Activated naive CD4-positive, alpha-beta T cell treated with anti-CD3 and anti-CD28 coated beads, Interleukin-2, amount 10 ng/mL, durations not matched to agents 7 days and 5 days (primary cell): ENCODE measurements around the gene KLHL25.

Source experiments
- CTCF ChIA-PET: fragments of 350-600 bp; sonication (Branson Sonifier 250); formaldehyde crosslinking; loops from one replicate; lab custom pipeline; 2021; ENCODE audit warnings: antibody characterized with exemption; lab: Charles Lee
- DNase-seq: peaks from one replicate; pipeline ENCODE4 v3.0.0-alpha.2; 2020
- H3K27ac Mint-ChIP-seq: one replicate; pipeline ENCODE4 v1.8.0; 2021; ENCODE audit warnings: mild to moderate bottlenecking, moderate library complexity, mixed read lengths
- H3K27me3 Mint-ChIP-seq: one replicate; pipeline ENCODE4 v1.8.0; 2021; ENCODE audit warnings: mild to moderate bottlenecking, mixed read lengths
- H3K36me3 Mint-ChIP-seq: one replicate; pipeline ENCODE4 v1.8.0; 2021; ENCODE audit warnings: mixed read lengths
- H3K4me1 Mint-ChIP-seq: one replicate; pipeline ENCODE4 v1.8.0; 2021; ENCODE audit warnings: mixed read lengths
- H3K4me3 Mint-ChIP-seq: one replicate; pipeline ENCODE4 v1.8.0; 2021; ENCODE audit warnings: mild to moderate bottlenecking, moderate library complexity, mixed read lengths
- H3K9me3 Mint-ChIP-seq: one replicate; pipeline ENCODE4 v1.8.0; 2021; ENCODE audit warnings: mixed read lengths

KLHL25 gene

DNA sequence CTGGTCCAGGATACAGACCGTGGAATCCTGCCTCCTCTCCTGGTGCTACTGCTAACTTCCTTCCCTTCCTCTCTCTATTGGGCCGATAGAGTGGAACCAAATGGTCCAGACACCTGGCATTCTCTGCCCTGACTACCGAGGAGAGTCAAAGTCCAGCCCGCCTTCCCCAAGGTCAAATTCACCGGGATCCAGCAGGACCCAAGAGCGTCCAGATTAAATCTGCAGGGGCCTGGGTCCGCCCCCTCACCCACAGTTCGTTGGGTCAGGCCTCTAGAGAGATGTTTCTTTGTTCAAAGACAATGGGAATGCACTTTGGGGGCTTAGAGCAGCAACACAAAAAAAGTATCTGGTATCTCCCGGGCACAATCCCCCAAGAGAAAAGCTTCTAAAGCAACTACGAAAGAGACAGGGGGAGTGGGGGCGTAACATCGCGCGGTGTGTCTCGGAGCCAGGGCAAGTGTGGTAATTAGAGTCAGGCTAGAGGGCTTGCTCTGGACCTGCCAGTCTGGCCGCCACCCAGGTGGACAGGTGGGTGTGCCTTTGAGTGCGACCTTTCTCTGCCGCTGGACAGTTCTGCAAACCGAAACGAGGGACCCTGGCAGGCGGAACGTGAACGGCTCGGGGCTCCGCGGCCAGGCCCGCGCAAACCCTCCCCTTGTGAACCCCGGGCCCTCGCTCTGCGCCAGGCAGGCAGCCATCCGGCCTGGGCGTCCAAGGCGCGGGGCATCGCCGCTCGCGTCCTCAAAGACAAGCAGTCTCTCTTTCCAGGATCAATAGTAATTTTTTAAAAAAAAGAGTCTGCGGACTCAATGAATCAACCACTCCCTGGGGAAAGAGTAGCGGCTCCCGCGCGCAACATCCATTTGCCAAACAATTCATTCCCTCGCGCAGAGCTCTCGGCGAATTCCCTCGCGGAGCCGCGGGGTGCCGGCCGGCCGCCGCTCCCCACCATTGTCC, 806 bp downstream of the KLHL25 start:
- peak overlapping the region; percentile 77 for H3K27ac Mint-ChIP-seq
- H3K27me3 Mint-ChIP-seq = peaks cover 20% of the 10 kb centered on the region
- H3K36me3 Mint-ChIP-seq = peaks cover 3% of the 10 kb centered on the region
- CTCF ChIA-PET = interaction anchor here (1.0 to 1.1 kb wide), 3 partner anchors 12 to 64 kb away, joined by 3 read pairs; no protein-coding TSS in a partner anchor
- H3K9me3 Mint-ChIP-seq = peaks cover 1% of the 10 kb centered on the region
- peak; percentile 66 for DNase-seq
- peak overlapping the region; percentile 82 for H3K4me3 Mint-ChIP-seq
- peaks cover 37% of the 10 kb centered on the region for H3K4me1 Mint-ChIP-seq

- Mint-ChIP-seq H3K27ac (peak overlapping the region; percentile 77), H3K9me3 (peaks cover 1% of the 10 kb centered on the region), H3K4me1 (peaks cover 46% of the 10 kb centered on the region), H3K36me3 (peaks cover 3% of the 10 kb centered on the region), H3K4me3 (peak overlapping the region; percentile 82), H3K27me3 (peaks cover 11% of the 10 kb centered on the region)
- peak; percentile 29 for DNase-seq
- CTCF ChIA-PET = interaction anchor here (1.0 to 1.1 kb wide), 3 partner anchors 11 to 63 kb away, joined by 3 read pairs; no protein-coding TSS in a partner anchor
Measured at GRCh38 chr15:85792912-85793590, 1.7 kb downstream of the KLHL25 start.

DNA sequence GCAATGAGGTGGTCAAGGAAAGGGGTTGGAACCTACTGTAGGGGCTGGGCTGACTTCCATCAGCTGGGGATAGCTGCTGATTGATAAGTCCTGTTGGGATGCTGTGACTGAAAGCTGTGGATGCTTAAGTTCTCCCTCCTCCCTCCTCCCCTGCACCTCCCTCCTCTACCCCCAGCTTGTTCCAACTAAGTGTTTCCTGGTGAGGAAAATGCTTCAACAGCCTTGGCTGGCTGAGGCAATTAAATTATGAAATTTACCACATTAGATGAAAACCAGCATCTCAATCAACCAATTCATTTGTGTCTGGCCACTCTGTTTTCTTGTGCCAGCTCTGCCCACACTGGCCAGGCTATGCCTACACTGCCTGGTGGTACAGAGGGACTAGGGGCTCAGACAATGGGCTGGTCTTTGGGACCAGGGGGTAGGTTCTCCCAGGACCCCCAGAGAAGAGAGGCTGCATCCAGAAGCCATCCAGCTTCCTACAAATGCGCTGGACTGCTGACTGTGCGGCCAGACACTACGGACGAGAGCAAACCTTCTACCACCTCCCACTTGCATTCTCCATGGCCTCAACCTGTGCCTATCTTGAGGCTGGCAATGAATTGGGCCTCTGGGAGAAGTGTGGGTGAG, 2.5 kb downstream of the KLHL25 start:
- Mint-ChIP-seq H3K4me3 (no peak overlapping the region), H3K9me3 (peaks cover 1% of the 10 kb centered on the region), H3K27ac (peak overlapping the region; percentile 9), H3K4me1 (peaks cover 52% of the 10 kb centered on the region), H3K27me3 (peaks cover 11% of the 10 kb centered on the region), H3K36me3 (peaks cover 6% of the 10 kb centered on the region)
- CTCF ChIA-PET = no interaction called here
- no peak for DNase-seq

DNA sequence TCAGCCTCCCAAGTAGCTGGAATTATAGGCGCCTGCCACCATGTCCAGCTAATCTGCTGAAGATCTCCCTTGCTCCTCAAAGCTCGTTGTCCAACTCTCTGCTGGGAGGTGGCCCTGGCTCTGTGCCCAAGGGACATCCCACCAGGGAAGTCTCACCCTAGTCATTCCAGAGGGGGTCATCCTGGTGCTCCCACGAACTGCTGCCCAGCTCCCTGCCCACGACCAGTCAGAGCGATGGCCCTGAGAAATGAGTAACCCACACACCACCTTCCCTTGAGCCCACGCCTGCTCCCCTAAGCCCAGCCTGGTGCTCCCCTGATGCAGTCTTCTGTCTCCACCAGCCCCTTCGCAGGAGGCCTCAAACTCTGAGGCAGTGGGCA, 5.2 kb downstream of the KLHL25 start:
- H3K27me3 Mint-ChIP-seq = no peaks in the 10 kb centered on the region
- DNase-seq = no peak
- CTCF ChIA-PET = no interaction called here
- H3K27ac Mint-ChIP-seq = no peak overlapping the region
- H3K4me1 Mint-ChIP-seq = peaks cover 64% of the 10 kb centered on the region
- H3K36me3 Mint-ChIP-seq = peaks cover 6% of the 10 kb centered on the region
- no peak overlapping the region for H3K4me3 Mint-ChIP-seq
- H3K9me3 Mint-ChIP-seq = no peaks in the 10 kb centered on the region

- Mint-ChIP-seq H3K9me3 (no peaks in the 10 kb centered on the region), H3K36me3 (peaks cover 6% of the 10 kb centered on the region), H3K4me3 (no peak overlapping the region), H3K27ac (no peak overlapping the region), H3K4me1 (peaks cover 67% of the 10 kb centered on the region), H3K27me3 (no peaks in the 10 kb centered on the region)
- DNase-seq = no peak
- CTCF ChIA-PET = no interaction called here
Measured at GRCh38 chr15:85788771-85789495, 5.8 kb downstream of the KLHL25 start.

- Mint-ChIP-seq H3K9me3 (no peaks in the 10 kb centered on the region), H3K27ac (no peak overlapping the region), H3K36me3 (peaks cover 7% of the 10 kb centered on the region), H3K4me1 (peaks cover 62% of the 10 kb centered on the region), H3K27me3 (no peaks in the 10 kb centered on the region), H3K4me3 (no peak overlapping the region)
- no peak for DNase-seq
- CTCF ChIA-PET = no interaction called here
Measured at GRCh38 chr15:85786781-85787114, 8.0 kb downstream of the KLHL25 start.

DNA sequence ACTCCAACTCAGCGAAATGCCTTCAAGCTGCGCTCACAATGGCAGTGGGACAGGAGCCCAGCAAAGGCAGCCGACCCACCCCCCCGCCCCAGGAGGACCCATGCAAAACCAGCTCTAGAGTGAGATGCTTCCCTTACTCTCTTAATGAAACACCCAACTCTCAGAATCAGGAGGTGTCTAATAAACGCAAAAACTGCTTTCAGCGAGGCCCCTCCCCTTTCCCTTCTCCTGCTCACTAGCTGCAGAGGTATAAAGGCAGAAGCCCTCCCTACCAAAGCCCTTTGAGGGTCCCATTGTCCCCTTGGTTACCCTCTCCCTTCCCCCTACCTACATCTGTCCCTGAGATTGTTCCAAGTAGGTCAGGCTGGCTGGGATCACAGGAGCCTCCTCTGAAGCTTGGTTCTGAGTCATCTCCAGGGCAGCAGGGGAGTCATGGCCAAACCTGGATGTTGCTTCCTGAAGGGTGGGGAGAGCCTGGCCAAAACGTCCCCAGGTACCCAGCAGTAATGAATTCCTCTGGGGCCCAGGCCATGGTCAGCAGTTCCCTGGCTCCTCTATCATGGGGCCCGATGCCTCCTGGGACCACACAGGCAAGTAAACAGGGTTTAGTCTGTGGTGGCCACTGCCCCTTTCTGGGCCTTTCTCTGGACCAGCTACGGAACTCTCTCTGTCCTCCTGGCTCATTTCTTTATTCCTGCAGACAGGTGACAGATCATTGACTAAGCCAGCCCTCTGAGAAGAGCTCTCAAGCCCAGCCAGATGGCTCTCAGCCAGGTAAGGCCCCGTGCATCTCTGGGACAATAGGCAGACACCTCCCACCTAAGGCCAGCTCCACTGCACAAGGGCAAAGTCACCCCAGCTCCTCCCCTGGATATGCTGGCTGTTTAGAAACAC, 8.6 kb downstream of the KLHL25 start:
- CTCF ChIA-PET = interaction anchor here (0.7 to 0.8 kb wide), 2 partner anchors 109 to 1157 kb away, joined by 3 read pairs; no protein-coding TSS in a partner anchor
- no peaks in the 10 kb centered on the region for H3K27me3 Mint-ChIP-seq
- H3K4me1 Mint-ChIP-seq = peaks cover 59% of the 10 kb centered on the region
- no peak for DNase-seq
- H3K4me3 Mint-ChIP-seq = peak overlapping the region; percentile 57
- no peaks in the 10 kb centered on the region for H3K9me3 Mint-ChIP-seq
- peak overlapping the region; percentile 91 for H3K27ac Mint-ChIP-seq
- H3K36me3 Mint-ChIP-seq = peaks cover 7% of the 10 kb centered on the region

GRCh38 chr15:85782064-85782463, 12.7 kb downstream of the KLHL25 start:
- peaks cover 45% of the 10 kb centered on the region for H3K4me1 Mint-ChIP-seq
- peak overlapping the region; percentile 38 for H3K27ac Mint-ChIP-seq
- CTCF ChIA-PET = interaction anchor here (1.3 kb wide), 1 partner anchor 11 kb away, joined by 3 read pairs; no protein-coding TSS in a partner anchor
- no peaks in the 10 kb centered on the region for H3K9me3 Mint-ChIP-seq
- no peak overlapping the region for H3K4me3 Mint-ChIP-seq
- no peaks in the 10 kb centered on the region for H3K27me3 Mint-ChIP-seq
- no peak for DNase-seq
- peaks cover 2% of the 10 kb centered on the region for H3K36me3 Mint-ChIP-seq

DNA sequence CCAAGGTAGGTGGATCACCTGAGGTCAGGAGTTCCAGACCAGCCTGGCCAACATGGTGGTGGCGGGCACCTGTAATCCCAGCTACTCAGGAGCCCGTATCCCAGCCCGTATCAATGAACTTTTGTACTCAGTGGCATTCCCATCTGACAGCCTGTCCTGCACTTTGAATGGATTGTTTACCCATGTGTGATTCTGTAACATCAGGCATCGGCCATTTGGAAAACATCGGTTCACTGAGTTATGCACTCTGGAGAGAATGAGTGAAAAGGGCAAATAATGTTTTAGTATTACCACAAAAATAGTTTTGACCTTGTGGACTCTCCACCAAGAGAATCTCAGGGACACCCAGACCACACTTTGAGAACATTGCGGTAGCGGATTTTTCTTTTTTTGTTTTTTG, 13.6 kb downstream of the KLHL25 start:
- no peak for DNase-seq
- Mint-ChIP-seq H3K4me1 (peaks cover 37% of the 10 kb centered on the region), H3K9me3 (no peaks in the 10 kb centered on the region), H3K36me3 (peaks cover 2% of the 10 kb centered on the region), H3K4me3 (no peak overlapping the region), H3K27me3 (no peaks in the 10 kb centered on the region), H3K27ac (no peak overlapping the region)
- CTCF ChIA-PET = no interaction called here

GRCh38 chr15:85780225-85780985, 14.3 kb downstream of the KLHL25 start:
- Mint-ChIP-seq H3K27ac (no peak overlapping the region), H3K4me3 (no peak overlapping the region), H3K9me3 (no peaks in the 10 kb centered on the region), H3K27me3 (no peaks in the 10 kb centered on the region), H3K4me1 (peaks cover 30% of the 10 kb centered on the region), H3K36me3 (peaks cover 2% of the 10 kb centered on the region)
- CTCF ChIA-PET = no interaction called here
- DNase-seq = no peak

DNA sequence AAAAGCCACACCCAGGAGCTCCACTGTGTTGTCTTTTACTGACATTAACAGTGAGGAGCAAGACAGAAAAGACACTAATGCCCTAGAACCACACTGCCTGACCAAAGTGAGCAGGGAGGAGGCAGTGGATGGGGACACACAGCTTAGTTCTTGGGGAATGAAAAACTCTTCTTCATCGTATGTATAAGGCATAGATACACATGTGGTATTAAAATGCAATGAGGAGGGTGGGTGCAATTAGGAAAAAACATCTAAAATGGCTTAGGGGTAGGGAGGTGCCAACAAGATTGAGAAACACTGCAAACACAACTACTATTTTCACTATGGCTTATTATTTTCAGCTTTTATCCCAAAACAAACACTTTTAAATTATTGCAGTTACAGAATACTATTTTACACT, 15.5 kb downstream of the KLHL25 start:
- H3K4me3 Mint-ChIP-seq = no peak overlapping the region
- no peak overlapping the region for H3K27ac Mint-ChIP-seq
- CTCF ChIA-PET = no interaction called here
- H3K36me3 Mint-ChIP-seq = peaks cover 2% of the 10 kb centered on the region
- DNase-seq = no peak
- H3K9me3 Mint-ChIP-seq = no peaks in the 10 kb centered on the region
- H3K4me1 Mint-ChIP-seq = peaks cover 19% of the 10 kb centered on the region
- no peaks in the 10 kb centered on the region for H3K27me3 Mint-ChIP-seq

GRCh38 chr15:85778107-85778776, 16.5 kb downstream of the KLHL25 start:
- Mint-ChIP-seq H3K4me3 (no peak overlapping the region), H3K27ac (no peak overlapping the region), H3K9me3 (no peaks in the 10 kb centered on the region), H3K27me3 (no peaks in the 10 kb centered on the region), H3K36me3 (no peaks in the 10 kb centered on the region), H3K4me1 (peaks cover 13% of the 10 kb centered on the region)
- CTCF ChIA-PET = interaction anchor here (0.8 to 1.0 kb wide), 3 partner anchors 9 to 60 kb away, joined by 3 read pairs; no protein-coding TSS in a partner anchor
- no peak for DNase-seq
